OCI-LY7 (cell line): ENCODE measurements around the gene TP63.

Experiments
- CTCF ChIP-seq: fragments of 200-600 bp; sonication (generic); conservative IDR thresholded peaks from 2 replicates; pipeline ENCODE4 v1.5.1; 2014; ENCODE audit warnings: mild to moderate bottlenecking, antibody characterized with exemption, low read length, moderate library complexity, mixed read lengths
- EZH2phosphoT487 ChIP-seq: fragments of 200-600 bp; sonication (generic); IDR thresholded peaks from 2 replicates; pipeline ENCODE4 v1.6.1; 2018; ENCODE audit warnings: low read depth, borderline replicate concordance, mild to moderate bottlenecking, mixed run types, antibody characterized with exemption, low read length, moderate library complexity, mixed read lengths

- TF ChIP-seq CTCF, result no peak
- no peak for TF ChIP-seq EZH2phosphoT487
Observed at GRCh38 chr3:189712906-189713483, 81.8 kb downstream of the TP63 start.
